ENCODE results near the gene TTC13.

Gene TTC13

DNA sequence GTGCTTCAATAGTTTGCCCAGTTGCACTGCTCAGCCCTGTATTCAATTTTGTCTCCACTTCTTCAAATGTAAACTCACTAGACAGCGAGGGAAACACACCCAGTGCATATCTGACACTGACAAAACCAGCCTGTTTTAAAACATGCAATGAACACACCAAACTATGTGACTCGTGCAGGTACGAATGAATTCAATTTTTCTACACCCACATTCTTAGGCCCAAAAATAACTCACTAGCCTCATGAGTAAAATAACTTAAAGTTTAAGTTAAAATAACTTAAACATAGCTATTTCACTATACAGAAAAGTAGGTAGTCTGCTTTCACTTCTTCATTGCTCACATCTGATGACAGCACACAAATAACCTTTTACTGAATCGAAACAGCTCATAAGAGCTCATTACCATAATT lies 21.1 kb downstream of the TTC13 start:
- Histone ChIP-seq H2BK15ac (replicated peaks; ENCODE audit: low read depth) (no peak overlapping the region), H3K4me3 (ENCODE audit: low read length) (no peak overlapping the region), H3K4me2 (ENCODE audit: low read length) (no peak overlapping the region), H3K4me1 (ENCODE audit: control insufficient read depth, low read depth, low read length) (no peaks in the 10 kb centered on the region), H3K9ac (ENCODE audit: low read length) (no peak overlapping the region), H3K27ac (ENCODE audit: low read depth, low read length) (no peak overlapping the region), H3K79me2 (ENCODE audit: control insufficient read depth, insufficient read depth, low read length) (no peaks in the 10 kb centered on the region), H4K8ac (ENCODE audit: low read depth, low read length) (no peak overlapping the region), H3K23ac (ENCODE audit: low read length) (no peak overlapping the region), H3K36me3 (ENCODE audit: control insufficient read depth, insufficient read depth, low read length) (no peaks in the 10 kb centered on the region), H3K27me3 (ENCODE audit: insufficient read depth, low read length, poor library complexity) (no peaks in the 10 kb centered on the region), H3K4ac (ENCODE audit: low read depth, low read length) (no peak overlapping the region), H3K18ac (ENCODE audit: low read length) (no peak overlapping the region), H4K5ac (ENCODE audit: low read length) (no peak overlapping the region), H2BK5ac (ENCODE audit: low read length) (no peak overlapping the region), H2BK120ac (ENCODE audit: low read depth, low read length) (no peak overlapping the region), H3K56ac (ENCODE audit: low read length) (no peak overlapping the region), H2AK5ac (ENCODE audit: low read length) (no peak overlapping the region), H3K79me1 (ENCODE audit: low read length) (no peaks in the 10 kb centered on the region)
- no CpG with 5 or more reads among the region's 4 CpGs for WGBS (ENCODE audit: extremely low coverage, insufficient coverage, low lambda C conversion rate)
- DNase-seq, result no peak

DNA sequence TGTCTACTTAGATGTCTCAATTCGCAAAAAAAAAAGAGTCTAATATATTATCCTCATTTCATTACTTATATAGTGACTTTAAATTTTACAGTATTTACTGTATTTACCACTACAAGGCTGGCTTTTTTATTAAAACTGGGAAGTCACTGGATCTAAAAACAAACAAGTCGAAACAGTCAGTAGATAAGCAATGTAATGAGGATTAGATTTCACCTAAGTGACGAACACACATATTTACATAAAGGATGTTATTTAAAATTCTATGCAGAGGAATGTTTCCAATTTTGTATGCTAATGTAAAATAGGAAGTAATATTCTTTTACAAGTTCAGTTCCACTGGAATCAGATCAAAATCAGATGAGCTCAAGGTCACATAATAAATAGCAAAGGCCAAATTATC lies 28.3 kb downstream of the TTC13 start:
- H3K9ac ChIP-seq (ENCODE audit: low read length), result no peak overlapping the region
- H3K4ac ChIP-seq (ENCODE audit: low read depth, low read length), result no peak overlapping the region
- no peak overlapping the region for H3K18ac ChIP-seq (ENCODE audit: low read length)
- H3K4me3 ChIP-seq (ENCODE audit: low read length), result no peak overlapping the region
- H2BK5ac ChIP-seq (ENCODE audit: low read length), result no peak overlapping the region
- no peaks in the 10 kb centered on the region for H3K27me3 ChIP-seq (ENCODE audit: insufficient read depth, low read length, poor library complexity)
- no peaks in the 10 kb centered on the region for H3K79me1 ChIP-seq (ENCODE audit: low read length)
- no CpG with 5 or more reads among the region's 3 CpGs for WGBS (ENCODE audit: extremely low coverage, insufficient coverage, low lambda C conversion rate)
- H2BK15ac ChIP-seq (replicated peaks; ENCODE audit: low read depth), result no peak overlapping the region
- no peak overlapping the region for H2BK120ac ChIP-seq (ENCODE audit: low read depth, low read length)
- H2AK5ac ChIP-seq (ENCODE audit: low read length), result no peak overlapping the region
- no peak overlapping the region for H4K5ac ChIP-seq (ENCODE audit: low read length)
- no peak overlapping the region for H3K4me2 ChIP-seq (ENCODE audit: low read length)
- no peaks in the 10 kb centered on the region for H3K4me1 ChIP-seq (ENCODE audit: control insufficient read depth, low read depth, low read length)
- H3K36me3 ChIP-seq (ENCODE audit: control insufficient read depth, insufficient read depth, low read length), result no peaks in the 10 kb centered on the region
- H4K8ac ChIP-seq (ENCODE audit: low read depth, low read length), result no peak overlapping the region
- no peak overlapping the region for H3K23ac ChIP-seq (ENCODE audit: low read length)
- no peak overlapping the region for H3K56ac ChIP-seq (ENCODE audit: low read length)
- no peak for DNase-seq
- no peak overlapping the region for H3K27ac ChIP-seq (ENCODE audit: low read depth, low read length)
- H3K79me2 ChIP-seq (ENCODE audit: control insufficient read depth, insufficient read depth, low read length), result no peaks in the 10 kb centered on the region

DNA sequence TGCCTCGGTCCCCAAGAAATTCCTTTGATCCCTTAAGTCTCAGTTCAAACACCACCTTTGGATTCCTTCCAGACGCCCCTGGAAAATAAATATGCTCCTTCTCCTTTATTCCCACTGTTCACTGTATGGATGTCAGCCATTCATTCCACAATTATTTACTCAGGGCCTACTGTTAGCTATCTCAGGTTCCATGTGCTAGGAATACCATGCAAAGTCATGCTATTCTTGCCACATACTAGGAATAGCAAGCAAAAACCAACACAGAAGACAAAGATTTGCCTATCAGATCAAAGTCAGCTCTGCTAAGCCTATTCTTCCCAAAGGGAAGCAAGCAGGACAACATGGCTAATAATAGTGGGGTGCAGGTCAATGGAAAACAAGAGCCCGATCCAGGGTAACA lies 29.8 kb downstream of the TTC13 start:
- H3K4me1 ChIP-seq (ENCODE audit: control insufficient read depth, low read depth, low read length), result no peaks in the 10 kb centered on the region
- H4K8ac ChIP-seq (ENCODE audit: low read depth, low read length), result no peak overlapping the region
- no peaks in the 10 kb centered on the region for H3K36me3 ChIP-seq (ENCODE audit: control insufficient read depth, insufficient read depth, low read length)
- no peak overlapping the region for H2BK15ac ChIP-seq (replicated peaks; ENCODE audit: low read depth)
- no peak overlapping the region for H2BK5ac ChIP-seq (ENCODE audit: low read length)
- no peak overlapping the region for H2BK120ac ChIP-seq (ENCODE audit: low read depth, low read length)
- H3K4me2 ChIP-seq (ENCODE audit: low read length), result no peak overlapping the region
- H3K79me2 ChIP-seq (ENCODE audit: control insufficient read depth, insufficient read depth, low read length), result no peaks in the 10 kb centered on the region
- H3K79me1 ChIP-seq (ENCODE audit: low read length), result no peaks in the 10 kb centered on the region
- no peak overlapping the region for H3K9ac ChIP-seq (ENCODE audit: low read length)
- no peak overlapping the region for H3K4me3 ChIP-seq (ENCODE audit: low read length)
- no peak overlapping the region for H3K18ac ChIP-seq (ENCODE audit: low read length)
- no peaks in the 10 kb centered on the region for H3K27me3 ChIP-seq (ENCODE audit: insufficient read depth, low read length, poor library complexity)
- H3K27ac ChIP-seq (ENCODE audit: low read depth, low read length), result no peak overlapping the region
- H2AK5ac ChIP-seq (ENCODE audit: low read length), result no peak overlapping the region
- H3K4ac ChIP-seq (ENCODE audit: low read depth, low read length), result no peak overlapping the region
- no CpG with 5 or more reads among the region's 3 CpGs for WGBS (ENCODE audit: extremely low coverage, insufficient coverage, low lambda C conversion rate)
- DNase-seq, result no peak
- H4K5ac ChIP-seq (ENCODE audit: low read length), result no peak overlapping the region
- H3K23ac ChIP-seq (ENCODE audit: low read length), result no peak overlapping the region
- no peak overlapping the region for H3K56ac ChIP-seq (ENCODE audit: low read length)

DNA sequence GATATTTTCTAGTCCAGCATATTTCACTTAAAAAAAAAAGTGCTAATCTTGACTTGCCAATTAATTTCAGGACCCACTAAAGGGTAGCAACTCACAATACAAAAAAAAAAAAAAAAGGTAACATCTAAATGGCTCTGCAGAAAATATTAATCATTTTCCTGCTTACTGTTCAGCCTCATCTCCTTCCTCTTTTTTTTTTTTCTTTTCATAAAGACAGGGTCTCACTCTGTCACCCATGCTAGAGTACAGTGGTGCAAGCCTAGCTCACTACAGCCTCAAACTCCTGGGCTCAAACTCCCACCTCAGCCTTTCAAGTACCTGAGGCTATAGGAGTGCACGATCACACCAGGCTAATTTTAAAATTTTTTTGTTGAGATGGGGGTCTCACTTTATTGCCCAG lies 30.4 kb downstream of the TTC13 start:
- H3K9ac ChIP-seq (ENCODE audit: low read length), result no peak overlapping the region
- H2BK5ac ChIP-seq (ENCODE audit: low read length), result no peak overlapping the region
- H3K4me1 ChIP-seq (ENCODE audit: control insufficient read depth, low read depth, low read length), result no peaks in the 10 kb centered on the region
- H3K4ac ChIP-seq (ENCODE audit: low read depth, low read length), result no peak overlapping the region
- H3K27me3 ChIP-seq (ENCODE audit: insufficient read depth, low read length, poor library complexity), result no peaks in the 10 kb centered on the region
- no peak for DNase-seq
- WGBS (ENCODE audit: extremely low coverage, insufficient coverage, low lambda C conversion rate), result no CpG with 5 or more reads among the region's 1 CpG
- no peak overlapping the region for H3K4me2 ChIP-seq (ENCODE audit: low read length)
- no peak overlapping the region for H4K8ac ChIP-seq (ENCODE audit: low read depth, low read length)
- no peak overlapping the region for H3K27ac ChIP-seq (ENCODE audit: low read depth, low read length)
- no peak overlapping the region for H3K18ac ChIP-seq (ENCODE audit: low read length)
- no peak overlapping the region for H3K4me3 ChIP-seq (ENCODE audit: low read length)
- H3K79me2 ChIP-seq (ENCODE audit: control insufficient read depth, insufficient read depth, low read length), result no peaks in the 10 kb centered on the region
- H3K79me1 ChIP-seq (ENCODE audit: low read length), result no peaks in the 10 kb centered on the region
- H2AK5ac ChIP-seq (ENCODE audit: low read length), result no peak overlapping the region
- no peak overlapping the region for H3K23ac ChIP-seq (ENCODE audit: low read length)
- no peak overlapping the region for H4K5ac ChIP-seq (ENCODE audit: low read length)
- no peak overlapping the region for H2BK120ac ChIP-seq (ENCODE audit: low read depth, low read length)
- no peak overlapping the region for H2BK15ac ChIP-seq (replicated peaks; ENCODE audit: low read depth)
- no peaks in the 10 kb centered on the region for H3K36me3 ChIP-seq (ENCODE audit: control insufficient read depth, insufficient read depth, low read length)
- no peak overlapping the region for H3K56ac ChIP-seq (ENCODE audit: low read length)

DNA sequence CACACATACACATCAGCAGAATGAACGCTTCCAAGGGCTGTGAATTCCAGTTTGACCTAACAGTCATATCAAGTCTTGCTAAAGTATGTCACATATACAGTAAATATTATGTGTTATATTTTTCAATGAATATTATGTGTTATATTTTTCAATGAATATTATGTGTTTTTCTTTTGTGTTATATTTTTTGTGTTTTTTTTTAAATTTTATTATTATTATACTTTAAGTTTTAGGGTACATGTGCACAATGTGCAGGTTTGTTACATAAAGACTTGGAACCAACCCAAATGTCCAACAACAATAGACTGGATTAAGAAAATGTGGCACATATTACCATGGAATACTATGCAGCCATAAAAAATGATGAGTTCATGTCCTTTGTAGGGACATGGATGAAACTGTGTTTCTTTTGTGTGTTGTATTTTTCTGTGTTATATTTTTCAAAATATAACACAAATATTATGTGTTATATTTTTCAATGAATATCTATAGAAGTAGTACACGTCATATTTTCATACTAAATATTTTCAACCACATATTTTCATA lies 35.5 kb downstream of the TTC13 start:
- H2AK5ac ChIP-seq (ENCODE audit: low read length), result no peak overlapping the region
- H3K27ac ChIP-seq (ENCODE audit: low read depth, low read length), result no peak overlapping the region

DNA sequence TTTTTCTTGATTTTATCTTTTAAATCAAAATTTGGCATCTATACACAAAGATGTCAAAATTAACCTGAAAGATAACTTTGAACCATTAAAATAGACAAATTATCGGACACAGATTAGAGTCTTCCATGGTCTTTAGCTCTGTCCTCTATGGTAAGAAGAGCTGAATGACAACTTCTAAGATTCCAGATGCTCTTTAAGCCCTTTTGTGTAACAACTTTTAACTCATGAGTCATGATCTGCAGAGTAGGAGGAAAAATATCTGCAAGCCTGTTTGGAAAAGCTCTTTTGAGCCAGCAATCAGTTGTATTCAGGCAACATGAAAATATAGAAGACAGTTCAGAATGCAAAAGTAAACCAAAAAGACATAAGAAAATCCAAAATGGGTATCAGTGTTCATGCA lies 37.8 kb downstream of the TTC13 start:
- H3K4me1 ChIP-seq (ENCODE audit: control insufficient read depth, low read depth, low read length), result no peaks in the 10 kb centered on the region
- H3K36me3 ChIP-seq (ENCODE audit: control insufficient read depth, insufficient read depth, low read length), result no peaks in the 10 kb centered on the region
- no peaks in the 10 kb centered on the region for H3K27me3 ChIP-seq (ENCODE audit: insufficient read depth, low read length, poor library complexity)
- H3K79me1 ChIP-seq (ENCODE audit: low read length), result no peaks in the 10 kb centered on the region
- H4K8ac ChIP-seq (ENCODE audit: low read depth, low read length), result no peak overlapping the region
- no peak overlapping the region for H3K4ac ChIP-seq (ENCODE audit: low read depth, low read length)
- H3K9ac ChIP-seq (ENCODE audit: low read length), result no peak overlapping the region
- no peak overlapping the region for H3K18ac ChIP-seq (ENCODE audit: low read length)
- no peak overlapping the region for H3K27ac ChIP-seq (ENCODE audit: low read depth, low read length)
- no peak overlapping the region for H2BK15ac ChIP-seq (replicated peaks; ENCODE audit: low read depth)
- no peak overlapping the region for H3K56ac ChIP-seq (ENCODE audit: low read length)
- no peak overlapping the region for H3K4me2 ChIP-seq (ENCODE audit: low read length)
- no CpG with 5 or more reads among the region's 1 CpG for WGBS (ENCODE audit: extremely low coverage, insufficient coverage, low lambda C conversion rate)
- no peak overlapping the region for H2BK5ac ChIP-seq (ENCODE audit: low read length)
- no peaks in the 10 kb centered on the region for H3K79me2 ChIP-seq (ENCODE audit: control insufficient read depth, insufficient read depth, low read length)
- no peak overlapping the region for H2BK120ac ChIP-seq (ENCODE audit: low read depth, low read length)
- no peak for DNase-seq
- no peak overlapping the region for H2AK5ac ChIP-seq (ENCODE audit: low read length)
- no peak overlapping the region for H4K5ac ChIP-seq (ENCODE audit: low read length)
- H3K23ac ChIP-seq (ENCODE audit: low read length), result no peak overlapping the region
- H3K4me3 ChIP-seq (ENCODE audit: low read length), result no peak overlapping the region

More for the DNA sequence above, 35.5 kb downstream of the TTC13 start:
- Histone ChIP-seq H3K36me3 (ENCODE audit: control insufficient read depth, insufficient read depth, low read length) (no peaks in the 10 kb centered on the region), H3K18ac (ENCODE audit: low read length) (no peak overlapping the region), H3K27me3 (ENCODE audit: insufficient read depth, low read length, poor library complexity) (no peaks in the 10 kb centered on the region), H3K4me2 (ENCODE audit: low read length) (no peak overlapping the region), H3K56ac (ENCODE audit: low read length) (no peak overlapping the region), H3K9ac (ENCODE audit: low read length) (no peak overlapping the region), H3K4ac (ENCODE audit: low read depth, low read length) (no peak overlapping the region), H4K5ac (ENCODE audit: low read length) (no peak overlapping the region), H3K79me2 (ENCODE audit: control insufficient read depth, insufficient read depth, low read length) (no peaks in the 10 kb centered on the region), H4K8ac (ENCODE audit: low read depth, low read length) (no peak overlapping the region), H2BK5ac (ENCODE audit: low read length) (no peak overlapping the region), H3K4me1 (ENCODE audit: control insufficient read depth, low read depth, low read length) (no peaks in the 10 kb centered on the region), H3K4me3 (ENCODE audit: low read length) (no peak overlapping the region), H3K23ac (ENCODE audit: low read length) (no peak overlapping the region), H2BK15ac (replicated peaks; ENCODE audit: low read depth) (no peak overlapping the region), H3K79me1 (ENCODE audit: low read length) (no peaks in the 10 kb centered on the region), H2BK120ac (ENCODE audit: low read depth, low read length) (no peak overlapping the region)
- WGBS (ENCODE audit: extremely low coverage, insufficient coverage, low lambda C conversion rate), result 100% methylated on average over 1 of the region's 2 CpGs
- no peak for DNase-seq

Measured in mesendoderm (in vitro differentiated cells).